Middle frontal gyrus (tissue), 1 donor: ENCODE data around the gene URM1.
"Not testable (repeated sequence)": the region's sequence is repeated elsewhere in the genome, so short reads cannot be mapped to it uniquely, and the experiment has no call there.

Experiments
- DNase-seq: peaks from one replicate; pipeline ENCODE4 v3.0.0-alpha.2; 2015; ENCODE audit warnings: low spot score; ENCODE audit errors: extremely low spot score

Gene URM1

DNA sequence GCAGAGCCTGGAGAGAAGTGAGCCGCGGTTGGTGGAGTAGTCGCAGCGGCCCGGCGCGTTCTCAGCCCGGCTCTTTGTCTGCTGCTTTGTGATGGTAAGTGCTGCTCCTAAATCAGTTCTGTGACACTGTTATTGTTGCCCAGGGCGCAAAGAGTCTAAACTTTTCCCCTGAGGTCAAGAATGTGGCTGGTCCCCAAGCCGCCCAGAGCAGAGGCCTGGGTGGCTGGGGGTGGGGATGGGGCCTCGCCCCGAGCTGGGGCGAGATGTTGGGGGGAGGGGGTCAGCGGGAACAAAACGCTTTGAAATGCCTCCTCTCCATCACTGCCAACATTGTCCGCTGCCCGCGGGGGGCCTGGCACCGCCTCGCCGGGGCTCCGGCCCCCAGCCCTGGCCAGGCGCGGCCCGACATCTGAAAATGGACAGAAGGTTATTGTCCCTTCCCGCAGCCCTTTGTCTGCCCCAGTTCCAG lies 37.8 kb downstream of the URM1 start:
- peak; percentile 72 for DNase-seq

DNA sequence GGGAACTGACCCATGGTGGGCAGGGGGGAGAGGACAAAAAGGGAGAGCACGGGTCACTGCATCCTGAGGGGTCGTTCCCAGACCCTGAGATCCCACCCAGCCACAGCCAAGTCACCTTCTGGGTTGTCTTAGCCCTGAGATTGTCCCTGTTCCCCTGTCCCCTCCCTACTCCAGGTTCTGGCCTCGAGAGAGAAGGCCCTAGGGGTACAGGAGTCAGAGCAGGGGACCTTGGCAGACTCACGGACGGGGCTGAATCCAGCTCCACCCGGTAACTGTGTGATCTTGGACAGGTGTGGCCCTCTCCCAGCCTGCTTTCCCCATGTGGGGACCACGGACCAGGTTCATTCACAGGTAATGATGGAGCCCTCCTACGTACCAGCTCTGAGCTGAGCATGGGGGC lies 38.3 kb downstream of the URM1 start:
- DNase-seq = no peak

DNA sequence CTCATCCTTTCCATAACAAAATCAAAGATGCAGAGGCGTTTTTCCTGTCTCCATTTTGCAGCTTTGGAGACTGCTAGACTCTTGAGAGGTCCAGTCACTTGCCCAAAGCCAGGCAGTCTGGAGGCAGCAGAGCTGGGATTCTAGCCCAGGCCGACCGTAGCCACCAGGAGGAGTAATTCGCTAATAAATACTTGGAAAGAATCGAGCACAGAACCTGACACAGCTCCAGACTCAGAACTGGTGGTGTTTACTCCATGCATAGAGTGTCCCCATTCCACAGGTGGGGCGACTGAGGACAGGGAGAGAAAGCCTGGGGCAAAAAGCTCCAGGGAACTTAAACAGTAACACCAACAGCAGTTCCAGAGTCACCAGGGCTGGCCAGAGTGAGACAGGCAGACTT lies 38.8 kb downstream of the URM1 start:
- no peak for DNase-seq

DNA sequence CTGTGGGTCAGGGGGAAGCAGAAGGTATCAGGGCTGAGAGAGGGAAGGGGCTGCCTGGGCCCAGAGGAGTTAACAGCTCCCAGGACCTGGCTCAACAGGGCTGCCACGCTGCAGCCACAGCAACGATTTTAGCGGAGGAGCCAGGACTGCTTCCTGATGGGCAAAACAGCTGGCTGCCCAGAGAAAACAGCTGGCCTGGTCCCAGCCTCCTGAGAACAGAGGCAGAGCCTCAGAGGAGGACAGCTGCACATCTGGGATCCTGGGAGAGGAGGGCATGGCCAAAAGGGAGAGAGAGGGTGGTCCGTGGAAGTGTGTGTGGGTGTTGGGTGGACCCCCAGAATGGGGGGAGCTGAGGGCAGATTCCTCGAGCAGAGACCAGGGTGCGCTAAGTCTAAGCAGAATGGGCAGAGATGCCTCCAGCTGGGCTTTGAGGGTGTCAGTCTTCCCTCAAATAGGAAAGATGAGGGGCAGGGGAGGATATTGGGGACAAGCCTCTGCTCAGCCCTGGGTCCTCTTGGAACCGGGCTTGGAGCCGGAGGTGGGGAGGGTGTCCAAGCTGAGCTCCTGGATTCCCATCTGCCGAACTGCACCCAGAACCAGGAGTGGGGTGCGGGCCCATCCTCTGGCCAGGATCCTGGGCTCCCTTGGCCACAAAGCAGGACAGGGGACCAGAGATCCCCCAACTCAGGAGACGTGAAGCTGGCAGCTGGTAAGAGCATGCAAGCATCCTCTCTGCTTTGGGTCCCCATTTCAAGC lies 40.4 kb downstream of the URM1 start:
- no peak for DNase-seq

GRCh38 chr9:128412120-128412790 lies 41.1 kb downstream of the URM1 start:
- DNase-seq = peak; percentile 81

GRCh38 chr9:128413728-128414127 lies 42.6 kb downstream of the URM1 start:
- not testable (repeated sequence) for DNase-seq

DNA sequence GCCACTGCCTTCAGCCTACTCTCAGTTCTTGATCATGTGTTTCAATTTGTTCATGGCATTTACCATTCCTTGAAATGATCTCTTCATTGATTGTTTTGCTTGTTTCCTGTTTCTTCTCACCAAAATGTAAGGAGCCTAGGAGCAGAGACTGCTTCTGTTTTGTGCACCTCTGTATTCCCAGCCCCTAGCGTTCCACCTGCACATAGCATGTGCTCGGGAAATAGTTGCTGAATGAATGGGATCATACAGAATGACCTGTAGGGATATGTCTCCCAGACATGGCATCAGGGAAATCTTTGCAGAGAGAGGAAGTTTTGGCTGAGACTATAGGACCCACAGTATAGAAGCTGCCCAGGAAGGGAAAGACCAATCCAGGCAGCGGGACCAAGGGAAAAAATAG lies 43.3 kb downstream of the URM1 start:
- no peak for DNase-seq

- DNase-seq = no peak
Measured at GRCh38 chr9:128415281-128415680, 44.1 kb downstream of the URM1 start.

- DNase-seq = no peak
Measured at GRCh38 chr9:128416014-128416413, 44.8 kb downstream of the URM1 start.

DNA sequence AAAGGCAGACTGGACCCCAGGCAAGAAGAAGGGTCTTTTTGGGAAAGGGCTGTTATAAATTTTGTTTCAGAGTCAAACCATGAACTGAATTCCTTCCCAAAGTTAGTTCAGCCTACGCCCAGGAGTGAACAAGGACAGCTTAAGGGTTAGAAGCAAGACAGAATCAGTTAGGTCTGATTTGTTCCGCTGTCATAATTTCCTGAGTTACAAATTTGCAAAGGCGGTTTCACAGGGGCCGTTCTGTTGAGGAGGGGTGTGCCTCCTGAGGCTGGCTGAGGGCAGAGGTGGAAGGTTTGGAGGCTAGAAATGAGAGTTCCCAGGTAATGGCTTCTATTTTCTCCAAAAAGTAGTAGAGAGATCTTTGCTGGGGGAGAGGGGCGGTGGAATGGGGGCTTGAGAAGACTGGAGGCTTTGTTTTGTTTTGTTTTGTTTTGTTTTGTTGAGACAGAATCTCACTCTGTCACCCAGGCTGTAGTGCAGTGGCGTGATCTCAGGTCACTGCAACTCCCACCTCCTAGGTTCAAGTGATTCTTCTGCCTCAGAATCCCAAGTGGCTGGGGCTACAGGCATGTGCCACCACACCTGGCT lies 45.4 kb downstream of the URM1 start:
- no peak for DNase-seq

DNA sequence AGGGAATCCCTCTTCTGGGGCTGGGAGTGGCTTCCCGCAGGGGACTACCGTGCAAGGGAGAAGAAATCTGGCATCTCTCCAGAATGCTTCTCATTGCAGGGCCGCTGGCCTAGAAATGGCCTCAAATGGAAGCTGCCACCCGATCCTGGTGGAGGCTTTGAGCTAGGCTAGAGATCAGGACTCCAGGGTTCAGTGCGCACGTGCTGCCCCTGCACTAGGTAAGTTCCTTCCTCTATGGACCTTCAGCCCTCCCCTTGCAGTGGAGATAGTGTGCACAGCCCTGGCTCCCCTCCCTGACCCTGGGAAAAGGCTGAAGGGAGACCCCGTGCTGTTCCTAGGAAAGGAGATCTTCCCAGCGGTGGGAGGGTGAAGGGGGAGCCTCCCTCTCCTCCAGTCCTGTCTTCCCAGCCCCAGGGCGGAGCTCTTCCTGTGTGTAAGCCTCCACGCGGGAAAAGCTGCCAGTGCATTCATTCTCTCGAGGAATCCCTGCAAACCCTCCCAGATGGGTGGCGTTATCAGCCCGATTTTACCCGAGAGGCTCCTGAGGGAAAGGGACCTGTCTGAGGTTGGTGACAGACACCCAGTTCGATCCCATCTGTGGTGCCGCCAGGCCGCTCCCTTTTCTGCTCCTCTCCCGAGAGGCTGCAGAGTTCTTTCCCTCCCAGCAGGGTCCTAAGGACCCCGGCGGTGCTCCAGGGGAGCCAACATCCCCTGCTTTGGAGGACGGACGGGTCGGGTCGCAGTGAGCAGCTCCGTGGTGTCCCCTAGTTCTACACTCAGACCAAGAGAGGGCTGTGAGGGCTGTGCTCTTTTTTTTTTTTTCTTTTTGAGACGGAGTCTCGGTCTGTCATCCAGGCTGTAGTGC lies 48.1 kb downstream of the URM1 start:
- DNase-seq = no peak

DNA sequence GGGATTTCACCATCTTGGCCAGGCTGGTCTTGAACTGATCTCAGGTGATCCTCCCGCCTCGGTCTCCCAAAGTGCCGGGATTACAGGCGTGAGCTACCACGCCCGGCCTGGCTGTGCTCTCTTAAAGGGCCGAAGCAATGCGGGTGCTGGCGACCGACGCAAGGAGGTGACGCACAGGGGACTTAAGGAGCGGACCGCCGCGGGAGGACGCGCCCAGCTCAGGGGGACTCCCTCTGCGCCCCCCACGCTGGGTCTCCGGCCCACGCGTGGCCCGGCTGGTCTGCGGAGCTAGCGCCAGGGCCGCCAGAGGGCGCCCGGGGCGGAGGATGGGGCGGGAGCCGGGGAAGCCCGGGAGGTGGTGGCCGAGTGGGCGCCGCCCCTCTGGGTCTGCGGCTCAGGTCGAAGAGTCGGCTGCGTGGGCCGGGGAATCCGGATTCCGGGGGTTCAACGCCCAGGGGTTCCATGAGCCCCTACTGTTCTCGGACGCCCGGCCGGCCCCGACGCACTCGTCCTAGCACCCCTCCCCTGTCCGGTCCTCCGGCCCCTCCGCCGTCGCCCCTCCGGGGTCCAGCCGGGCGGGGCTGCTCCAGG lies 49.0 kb downstream of the URM1 start:
- no peak for DNase-seq

GRCh38 chr9:128420651-128421481 lies 49.7 kb downstream of the URM1 start, which contains the start of gene CERCAM:
CERCAM (plus strand) TSS chr9:128420857; CDS start chr9:128420878, 21 bp downstream.
- no peak for DNase-seq

GRCh38 chr9:128421482-128421996 lies 50.4 kb downstream of the URM1 start:
- no peak for DNase-seq

GRCh38 chr9:128422022-128422782 lies 51.0 kb downstream of the URM1 start:
- not testable (repeated sequence) for DNase-seq

GRCh38 chr9:128422783-128423150 lies 51.6 kb downstream of the URM1 start:
- no peak for DNase-seq

- not testable (repeated sequence) for DNase-seq
Measured at GRCh38 chr9:128423356-128423755, 52.2 kb downstream of the URM1 start.

GRCh38 chr9:128424268-128424780 lies 53.1 kb downstream of the URM1 start:
- DNase-seq = no peak
